HUDEP-2 (cell line): ENCODE data around the gene NANOS1.
"Not testable (repeated sequence)": the region's sequence is repeated elsewhere in the genome, so short reads cannot be mapped to it uniquely, and the experiment has no call there.

Experiments
- DNase-seq, 76 experiments: peaks; one replicate each; lab custom pipeline; 2025; ENCODE audit not compliant: unreplicated experiment in 76 of 76; lab: John Stamatoyannopoulos, UW

The NANOS1 gene

GRCh38 chr10:119006451-119007210 is 22.9 kb upstream of the NANOS1 start:
- peak in 2 of 76 experiments; percentile 5 to 10 for DNase-seq

- no peak for DNase-seq
These were observed 22.3 kb upstream of the NANOS1 start for GRCh38 chr10:119007211-119007574.

- peak in 37 of 76 experiments; percentile 4 to 49 (median 22) for DNase-seq
These were observed 8.9 kb upstream of the NANOS1 start for GRCh38 chr10:119020627-119020946.

GRCh38 chr10:119022846-119023552 is 6.5 kb upstream of the NANOS1 start:
- no peak for DNase-seq

GRCh38 chr10:119023553-119023868 is 6.0 kb upstream of the NANOS1 start:
- no peak for DNase-seq

GRCh38 chr10:119024882-119025281 is 4.6 kb upstream of the NANOS1 start:
- DNase-seq = no peak

GRCh38 chr10:119025336-119025735 is 4.2 kb upstream of the NANOS1 start:
- peak in 1 of 76 experiments; percentile 4 for DNase-seq

GRCh38 chr10:119025776-119026175 is 3.7 kb upstream of the NANOS1 start:
- DNase-seq = no peak

- DNase-seq = no peak
These were observed 3.0 kb upstream of the NANOS1 start for GRCh38 chr10:119026301-119027110.

- DNase-seq = not testable (repeated sequence)
These were observed 1.0 kb upstream of the NANOS1 start for GRCh38 chr10:119028445-119028899.

- peak in 73 of 76 experiments; percentile 39 to 91 (median 81) for DNase-seq
These were observed 458 bp upstream of the NANOS1 start for GRCh38 chr10:119028900-119029612.

- DNase-seq = peak in 70 of 76 experiments; percentile 5 to 78 (median 55)
These were observed 1.1 kb downstream of the NANOS1 start for GRCh38 chr10:119030421-119031250.

GRCh38 chr10:119031496-119032059 is 2.1 kb downstream of the NANOS1 start:
- DNase-seq = peak in 2 of 76 experiments; percentile 14 to 17

- no peak for DNase-seq
These were observed 9.6 kb downstream of the NANOS1 start for GRCh38 chr10:119039161-119039560.

- DNase-seq = no peak
These were observed 11.8 kb downstream of the NANOS1 start for GRCh38 chr10:119041326-119041725.

- no peak for DNase-seq
These were observed 12.7 kb downstream of the NANOS1 start for GRCh38 chr10:119042169-119042568.

GRCh38 chr10:119045561-119045960 is 16.0 kb downstream of the NANOS1 start:
- no peak for DNase-seq

GRCh38 chr10:119049361-119049760 is 19.8 kb downstream of the NANOS1 start:
- DNase-seq = no peak

- DNase-seq = no peak
These were observed 20.3 kb downstream of the NANOS1 start for GRCh38 chr10:119049777-119050176.

GRCh38 chr10:119051775-119052174 is 22.3 kb downstream of the NANOS1 start:
- DNase-seq = no peak
